ENCODE measurements around the gene VAX1.

- no peak for TF ChIP-seq POLR2AphosphoS5 (IDR thresholded peaks at IDR 0.05; ENCODE audit: low read depth, low read length)
- TF ChIP-seq TAF1 (IDR thresholded peaks at IDR 0.05; ENCODE audit: borderline replicate concordance, insufficient read depth, low read length) = no peak
- TF ChIP-seq REST (IDR thresholded peaks at IDR 0.05; ENCODE audit: insufficient read depth in 1 of 2, low read depth in 2 of 2, low read length in 2 of 2) = no peak
Measured at GRCh38 chr10:117136391-117136975, 1.6 kb downstream of the VAX1 start.
